ENCODE results near the gene GNG3. TPM values are rescaled to one million over a fixed set of nuclear protein-coding genes. Genes with fewer than 3 reads are reported as not detected.
A peak's percentile ranks its signal among the peaks of the same experiment; 100 is the strongest.

The GNG3 gene
- polyA plus RNA-seq (2013), result 0.44 TPM

DNA sequence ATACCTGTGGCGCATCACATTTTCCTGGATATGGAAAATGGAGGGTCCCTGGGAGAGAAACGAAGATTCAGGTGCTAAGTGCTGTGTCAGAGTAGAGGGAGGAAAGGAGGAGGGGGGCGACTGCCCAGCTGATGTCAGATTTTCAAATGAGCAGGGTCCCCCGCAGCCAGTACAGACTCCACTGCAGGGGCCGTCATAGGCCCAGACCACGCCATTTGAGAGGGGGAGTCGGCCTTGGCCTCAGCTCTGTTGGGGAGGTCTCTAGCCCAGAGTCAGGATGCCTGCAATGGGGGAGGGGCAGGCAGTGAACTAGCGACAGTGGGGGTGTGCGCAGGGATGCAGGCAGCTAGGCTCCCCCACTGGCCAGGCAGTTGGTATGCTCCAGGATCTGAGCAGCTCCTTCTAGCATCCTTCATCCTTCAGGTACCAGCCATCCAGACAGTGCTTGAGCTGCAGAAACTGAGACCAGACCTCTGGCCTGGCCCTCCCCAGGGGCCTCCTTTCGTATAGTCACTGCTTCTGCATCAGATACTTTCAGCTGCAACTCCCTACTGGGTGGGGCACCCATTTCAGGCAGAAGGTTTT lies at the start of gene GNG3, which contains the start of gene BSCL2:
GNG3 (plus strand) TSS at position 400 of the 585 bp plus-strand sequence. CDS start 620 bp downstream, outside the sequence.
BSCL2 (minus strand) TSS at position 148 of the 585 bp plus-strand sequence. CDS start 229 bp downstream, outside the sequence.
- H3K4me1 ChIP-seq (ENCODE audit: control extremely low read depth in 1 of 4, control insufficient read depth in 4 of 4, insufficient read depth in 4 of 4, low read length in 3 of 4), result peaks cover 8 to 56% (median 44%) of the 10 kb centered on the region in 4 experiments
- CTCF ChIA-PET, result interaction anchor here (0.9 to 4.1 kb wide), 4 partner anchors 12 to 124 kb away, joined by 3 to 20 read pairs (median 12); partner anchors contain the start of genes MTA2 and STX5
- H3K27me3 ChIP-seq (replicated peaks in 2 of 5; ENCODE audit: control insufficient read depth in 4 of 5, insufficient read depth in 5 of 5, low read length in 4 of 5), result no peaks in the 10 kb centered on the region
- WGBS (ENCODE audit: insufficient coverage), result 97% methylated on average over 9 of the region's 10 CpGs
- H3K27ac ChIP-seq (ENCODE audit: insufficient read depth in 1 of 2, low read depth in 1 of 2, low read length in 2 of 2, poor library complexity in 1 of 2, severe bottlenecking in 2 of 2), result peak within 1 kb of the TSS; percentile 93 to 97
- DNase-seq, result no peak
- POLR2A ChIA-PET, result interaction anchor here (0.5 to 0.7 kb wide), 2 partner anchors 11 to 20 kb away, joined by 3 to 5 read pairs; partner anchors contain the start of gene HNRNPUL2
- H3K4me3 ChIP-seq (ENCODE audit: control insufficient read depth in 1 of 7, extremely low read depth in 1 of 7, insufficient read depth in 4 of 7, low read depth in 2 of 7, low read length in 6 of 7), result peak within 1 kb of the TSS; percentile 33 to 90 (median 82)
- no peaks in the 10 kb centered on the region for H3K9me3 ChIP-seq (ENCODE audit: control extremely low read depth in 1 of 5, control insufficient read depth in 4 of 5, insufficient read depth in 2 of 5, low read depth in 1 of 5, low read length in 4 of 5)
- H3K36me3 ChIP-seq (ENCODE audit: control insufficient read depth in 4 of 4, insufficient read depth in 4 of 4, low read length in 3 of 4), result peaks cover 2 to 27% (median 9%) of the 10 kb centered on the region in 4 experiments

DNA sequence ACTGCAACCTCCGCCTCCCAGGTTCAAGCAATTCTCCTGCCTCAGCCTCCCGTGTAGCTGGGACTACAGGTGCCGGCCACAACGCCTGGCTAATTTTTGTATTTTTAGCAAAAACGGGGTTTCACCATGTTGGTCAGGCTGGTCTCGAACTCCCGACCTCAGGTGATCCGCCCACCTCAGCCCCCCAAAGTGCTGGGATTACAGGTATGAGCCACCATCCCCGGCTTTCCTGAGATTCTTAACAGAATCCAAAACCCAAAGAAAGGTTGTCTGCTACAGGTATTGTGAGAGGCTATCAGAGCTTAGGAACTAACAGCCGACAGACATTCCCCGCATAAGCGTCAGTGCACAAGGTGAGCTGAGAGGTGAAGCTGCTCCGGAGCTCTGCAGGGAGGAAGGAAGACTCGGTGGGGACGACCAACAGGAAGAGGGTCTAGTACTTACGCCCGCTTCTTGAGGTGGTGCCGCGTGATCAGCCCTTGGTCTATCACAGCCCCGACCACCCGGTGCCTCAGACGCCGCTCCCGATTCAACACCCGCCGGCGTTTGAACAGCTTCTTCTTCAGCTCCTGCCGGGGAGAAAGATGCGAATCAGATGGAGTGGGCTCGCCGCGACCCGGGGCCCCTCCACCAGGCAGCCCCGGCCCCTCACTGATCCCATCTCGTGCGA lies 42.9 kb upstream of the GNG3 start:
- Histone ChIP-seq H3K4me1 (ENCODE audit: control extremely low read depth in 1 of 4, control insufficient read depth in 4 of 4, insufficient read depth in 4 of 4, low read length in 3 of 4) (peaks cover 4 to 37% (median 26%) of the 10 kb centered on the region in 4 experiments), H3K36me3 (ENCODE audit: control insufficient read depth in 4 of 4, insufficient read depth in 4 of 4, low read length in 3 of 4) (peaks cover 0 to 38% (median 18%) of the 10 kb centered on the region in 4 experiments)

DNA sequence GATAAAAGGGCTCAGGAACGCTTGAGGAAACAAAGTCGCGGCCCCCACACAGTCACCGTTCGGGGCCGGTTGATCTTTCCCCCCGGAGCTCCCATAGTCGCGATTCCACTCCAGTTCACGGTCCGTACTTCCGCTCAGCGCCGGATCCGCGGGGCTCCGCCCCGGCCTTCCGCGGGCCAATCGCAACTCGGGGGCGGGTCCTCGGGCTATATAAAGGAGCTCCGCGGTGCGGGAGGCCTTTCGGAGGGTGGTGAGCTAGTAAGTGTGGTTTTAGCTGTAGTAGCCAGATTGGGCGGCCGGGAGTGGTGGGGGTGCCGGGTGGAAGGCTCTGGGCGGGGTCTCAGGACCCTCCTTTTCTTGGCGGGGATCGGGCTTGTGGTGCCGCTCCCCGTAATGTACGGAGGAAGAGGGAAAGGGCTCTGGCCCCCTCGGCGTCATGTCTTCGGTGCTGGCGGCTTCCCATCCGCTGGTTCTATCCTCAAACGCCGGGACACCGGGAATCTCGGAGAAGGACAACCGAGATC lies 42.3 kb upstream of the GNG3 start, which contains the start of the genes C11orf98 and CSKMT:
C11orf98 (minus strand) TSS at position 136 of the 524 bp plus-strand sequence; CDS start at position 95, 41 bp downstream.
CSKMT (plus strand) TSS at position 238 of the 524 bp plus-strand sequence. CDS start 568 bp downstream, outside the sequence.
- DNase-seq, result peak; percentile 94 to 97 (median 97)
- CTCF ChIA-PET, result interaction anchor here (1.0 to 9.4 kb wide), 11 partner anchors 9 to 74 kb away, joined by 3 to 33 read pairs (median 6); partner anchors contain the start of genes GANAB, INTS5, TUT1 and UBXN1
- H3K27me3 ChIP-seq (replicated peaks in 2 of 5; ENCODE audit: control insufficient read depth in 4 of 5, insufficient read depth in 5 of 5, low read length in 4 of 5), result no peaks in the 10 kb centered on the region
- H3K4me3 ChIP-seq (ENCODE audit: control insufficient read depth in 1 of 7, extremely low read depth in 1 of 7, insufficient read depth in 4 of 7, low read depth in 2 of 7, low read length in 6 of 7), result peak within 1 kb of the TSS; percentile 79 to 99 (median 94)
- POLR2A ChIA-PET, result interaction anchor here (0.6 to 2.3 kb wide), 19 partner anchors 8 to 191 kb away, joined by 3 to 33 read pairs (median 5); partner anchors contain the start of genes B3GAT3, EML3, GANAB and INTS5
- H3K36me3 ChIP-seq (ENCODE audit: control insufficient read depth in 4 of 4, insufficient read depth in 4 of 4, low read length in 3 of 4), result peaks cover 0 to 44% (median 18%) of the 10 kb centered on the region in 4 experiments
- no peaks in the 10 kb centered on the region for H3K9me3 ChIP-seq (ENCODE audit: control extremely low read depth in 1 of 5, control insufficient read depth in 4 of 5, insufficient read depth in 2 of 5, low read depth in 1 of 5, low read length in 4 of 5)
- H3K27ac ChIP-seq (ENCODE audit: insufficient read depth in 1 of 2, low read depth in 1 of 2, low read length in 2 of 2, poor library complexity in 1 of 2, severe bottlenecking in 2 of 2), result peak within 1 kb of the TSS; percentile 66 to 87
- WGBS (ENCODE audit: insufficient coverage), result 0% methylated on average over 41 of the region's 47 CpGs
- H3K4me1 ChIP-seq (ENCODE audit: control extremely low read depth in 1 of 4, control insufficient read depth in 4 of 4, insufficient read depth in 4 of 4, low read length in 3 of 4), result peaks cover 4 to 38% (median 28%) of the 10 kb centered on the region in 4 experiments

More for the DNA sequence above, 42.9 kb upstream of the GNG3 start:
- WGBS (ENCODE audit: insufficient coverage), result 2% methylated on average over 30 of the region's 36 CpGs
- ChIA-PET POLR2A (interaction anchor here (0.6 to 2.3 kb wide), 16 partner anchors 9 to 177 kb away, joined by 3 to 33 read pairs (median 6); partner anchors contain the start of genes B3GAT3, EML3, GANAB and INTS5), CTCF (interaction anchor here (1.0 to 9.4 kb wide), 12 partner anchors 9 to 73 kb away, joined by 3 to 33 read pairs (median 6); partner anchors contain the start of genes GANAB, INTS5, TUT1 and UBXN1)
- Histone ChIP-seq H3K27me3 (replicated peaks in 2 of 5; ENCODE audit: control insufficient read depth in 4 of 5, insufficient read depth in 5 of 5, low read length in 4 of 5) (no peaks in the 10 kb centered on the region), H3K4me3 (ENCODE audit: control insufficient read depth in 1 of 7, extremely low read depth in 1 of 7, insufficient read depth in 4 of 7, low read depth in 2 of 7, low read length in 6 of 7) (peak overlapping the region; percentile 79 to 99 (median 94)), H3K9me3 (ENCODE audit: control extremely low read depth in 1 of 5, control insufficient read depth in 4 of 5, insufficient read depth in 2 of 5, low read depth in 1 of 5, low read length in 4 of 5) (no peaks in the 10 kb centered on the region), H3K27ac (ENCODE audit: insufficient read depth in 1 of 2, low read depth in 1 of 2, low read length in 2 of 2, poor library complexity in 1 of 2, severe bottlenecking in 2 of 2) (peak overlapping the region; percentile 66 to 87)
- peak in 2 of 3 donors; percentile 72 to 78 for DNase-seq

DNA sequence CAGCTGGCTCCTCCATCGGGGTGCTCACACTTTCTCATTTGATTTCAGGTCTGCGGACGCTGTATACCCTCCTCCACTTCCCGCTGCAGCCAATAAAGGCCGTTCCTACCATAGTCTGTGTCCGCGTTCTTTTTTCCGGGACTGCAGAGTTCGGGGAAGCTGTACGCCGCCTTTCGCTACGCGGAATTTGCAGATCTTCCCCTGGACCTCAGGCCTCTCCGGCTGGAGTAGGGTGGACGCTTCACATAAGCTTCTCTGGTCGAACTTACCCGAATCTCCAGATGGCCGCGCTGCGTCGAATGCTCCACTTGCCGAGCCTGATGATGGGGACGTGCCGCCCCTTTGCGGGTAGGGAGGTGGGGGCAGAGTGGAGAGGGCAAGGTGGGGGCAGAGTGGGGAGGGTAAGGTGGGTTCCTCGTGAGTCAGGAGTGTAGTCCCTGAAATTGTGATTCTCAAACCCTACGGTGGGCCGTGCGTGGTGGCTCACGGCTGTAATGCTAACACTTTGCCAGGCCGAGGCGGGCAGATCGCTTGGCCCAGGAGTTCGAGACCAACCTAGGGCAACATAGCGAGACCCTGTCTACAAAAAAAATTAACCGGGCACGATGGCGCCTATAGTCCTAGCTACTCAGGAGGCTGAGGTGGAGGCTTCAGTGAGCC lies 41.7 kb upstream of the GNG3 start:
- Histone ChIP-seq H3K36me3 (ENCODE audit: control insufficient read depth in 4 of 4, insufficient read depth in 4 of 4, low read length in 3 of 4) (peaks cover 0 to 42% (median 17%) of the 10 kb centered on the region in 4 experiments), H3K27ac (ENCODE audit: insufficient read depth in 1 of 2, low read depth in 1 of 2, low read length in 2 of 2, poor library complexity in 1 of 2, severe bottlenecking in 2 of 2) (peak overlapping the region; percentile 66 to 87), H3K4me1 (ENCODE audit: control extremely low read depth in 1 of 4, control insufficient read depth in 4 of 4, insufficient read depth in 4 of 4, low read length in 3 of 4) (peaks cover 4 to 44% (median 32%) of the 10 kb centered on the region in 4 experiments), H3K9me3 (ENCODE audit: control extremely low read depth in 1 of 5, control insufficient read depth in 4 of 5, insufficient read depth in 2 of 5, low read depth in 1 of 5, low read length in 4 of 5) (no peaks in the 10 kb centered on the region), H3K27me3 (replicated peaks in 2 of 5; ENCODE audit: control insufficient read depth in 4 of 5, insufficient read depth in 5 of 5, low read length in 4 of 5) (no peaks in the 10 kb centered on the region), H3K4me3 (ENCODE audit: control insufficient read depth in 1 of 7, extremely low read depth in 1 of 7, insufficient read depth in 4 of 7, low read depth in 2 of 7, low read length in 6 of 7) (peak overlapping the region; percentile 79 to 99 (median 94))
- CTCF ChIA-PET, result interaction anchor here (1.0 to 9.4 kb wide), 9 partner anchors 10 to 72 kb away, joined by 3 to 33 read pairs (median 6); partner anchors contain the start of genes GANAB and UBXN1
- POLR2A ChIA-PET, result interaction anchor here (0.6 to 2.3 kb wide), 18 partner anchors 9 to 190 kb away, joined by 3 to 33 read pairs (median 6); partner anchors contain the start of genes B3GAT3, EML3, GANAB and INTS5
- peak; percentile 60 to 84 (median 78) for DNase-seq
- WGBS (ENCODE audit: insufficient coverage), result 13% methylated on average over 39 of the region's 39 CpGs

DNA sequence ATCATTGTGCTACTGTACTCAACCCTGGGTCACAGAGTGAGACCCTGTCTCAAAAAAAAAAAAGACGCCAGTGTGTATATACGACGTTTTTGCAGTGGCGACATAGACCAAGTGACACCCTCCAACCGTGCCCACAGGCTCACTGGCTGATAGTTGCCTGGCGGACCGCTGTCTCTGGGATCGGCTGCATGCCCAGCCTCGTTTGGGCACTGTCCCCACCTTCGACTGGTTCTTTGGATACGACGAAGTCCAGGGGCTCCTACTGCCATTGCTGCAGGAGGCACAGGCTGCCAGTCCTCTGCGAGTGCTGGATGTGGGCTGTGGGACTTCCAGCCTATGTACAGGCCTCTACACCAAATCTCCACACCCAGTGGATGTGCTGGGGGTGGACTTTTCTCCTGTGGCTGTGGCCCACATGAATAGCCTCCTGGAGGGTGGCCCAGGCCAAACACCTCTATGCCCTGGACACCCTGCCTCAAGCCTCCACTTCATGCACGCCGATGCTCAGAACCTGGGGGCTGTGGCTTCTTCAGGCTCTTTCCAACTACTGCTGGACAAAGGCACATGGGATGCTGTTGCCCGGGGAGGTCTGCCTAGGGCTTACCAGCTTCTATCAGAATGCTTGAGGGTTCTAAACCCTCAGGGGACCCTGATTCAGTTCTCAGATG lies 41.1 kb upstream of the GNG3 start:
- POLR2A ChIA-PET, result interaction anchor here (0.6 to 2.3 kb wide), 9 partner anchors 8 to 175 kb away, joined by 3 to 33 read pairs (median 9); partner anchors contain the start of genes INTS5 and TUT1
- WGBS (ENCODE audit: insufficient coverage), result 77% methylated on average over 11 of the region's 16 CpGs
- no peaks in the 10 kb centered on the region for H3K9me3 ChIP-seq (ENCODE audit: control extremely low read depth in 1 of 5, control insufficient read depth in 4 of 5, insufficient read depth in 2 of 5, low read depth in 1 of 5, low read length in 4 of 5)
- no peaks in the 10 kb centered on the region for H3K27me3 ChIP-seq (replicated peaks in 2 of 5; ENCODE audit: control insufficient read depth in 4 of 5, insufficient read depth in 5 of 5, low read length in 4 of 5)
- peaks cover 0 to 41% (median 16%) of the 10 kb centered on the region in 4 experiments for H3K36me3 ChIP-seq (ENCODE audit: control insufficient read depth in 4 of 4, insufficient read depth in 4 of 4, low read length in 3 of 4)
- peak overlapping the region in 6 of 7 experiments; percentile 91 to 99 (median 95) for H3K4me3 ChIP-seq (ENCODE audit: control insufficient read depth in 1 of 7, extremely low read depth in 1 of 7, insufficient read depth in 4 of 7, low read depth in 2 of 7, low read length in 6 of 7)
- CTCF ChIA-PET, result interaction anchor here (0.6 to 9.4 kb wide), 8 partner anchors 9 to 73 kb away, joined by 3 to 33 read pairs (median 16); partner anchors contain the start of genes GANAB, TUT1 and UBXN1
- no peak for DNase-seq
- peak overlapping the region; percentile 66 to 87 for H3K27ac ChIP-seq (ENCODE audit: insufficient read depth in 1 of 2, low read depth in 1 of 2, low read length in 2 of 2, poor library complexity in 1 of 2, severe bottlenecking in 2 of 2)
- peaks cover 4 to 51% (median 38%) of the 10 kb centered on the region in 4 experiments for H3K4me1 ChIP-seq (ENCODE audit: control extremely low read depth in 1 of 4, control insufficient read depth in 4 of 4, insufficient read depth in 4 of 4, low read length in 3 of 4)

All from common myeloid progenitor, CD34-positive (primary cell).